HAP-1 (cell line): ENCODE data around the gene TMC6.
A peak's percentile ranks its signal among the peaks of the same experiment; 100 is the strongest.
"Not testable (repeated sequence)": the region's sequence is repeated elsewhere in the genome, so short reads cannot be mapped to it uniquely, and the experiment has no call there.

Source experiments
- DNase-seq, 2 experiments: peaks; one replicate each; pipeline ENCODE4 v3.0.0-alpha.2; 2016 to 2020; ENCODE audit warnings: low spot score in 2 of 2
- H3K27me3 ChIP-seq: fragments of 250-450 bp; sonication (Bioruptor Pico); 2 replicates; pipeline ENCODE4 v1.5.1; 2020; ENCODE audit warnings: low read depth, mild to moderate bottlenecking, moderate library complexity
- H3K36me3 ChIP-seq: fragments of 250-450 bp; sonication (Bioruptor Pico); replicated peaks from 2 replicates; pipeline ENCODE4 v1.5.1; 2020; ENCODE audit warnings: mild to moderate bottlenecking
- H3K4me1 ChIP-seq: fragments of 250-450 bp; sonication (Bioruptor Pico); 2 replicates; pipeline ENCODE4 v1.5.1; 2020; ENCODE audit warnings: mild to moderate bottlenecking
- H3K4me3 ChIP-seq: fragments of 250-450 bp; sonication (Bioruptor Pico); 2 replicates; pipeline ENCODE4 v1.5.1; 2020; ENCODE audit warnings: mild to moderate bottlenecking, moderate library complexity
- H3K9me3 ChIP-seq: fragments of 250-450 bp; sonication (Bioruptor Pico); 2 replicates; pipeline ENCODE4 v1.5.1; 2020; ENCODE audit warnings: mild to moderate bottlenecking, moderate library complexity
- in situ Hi-C: fragments of 300-500 bp; cut with MboI; formaldehyde crosslinking; loops from 3 replicates; pipeline ENCODE4 v1.14.3; 2020; ENCODE audit warnings: low sequenced_read_pairs, inconsistent platforms, mixed read lengths

The TMC6 gene

DNA sequence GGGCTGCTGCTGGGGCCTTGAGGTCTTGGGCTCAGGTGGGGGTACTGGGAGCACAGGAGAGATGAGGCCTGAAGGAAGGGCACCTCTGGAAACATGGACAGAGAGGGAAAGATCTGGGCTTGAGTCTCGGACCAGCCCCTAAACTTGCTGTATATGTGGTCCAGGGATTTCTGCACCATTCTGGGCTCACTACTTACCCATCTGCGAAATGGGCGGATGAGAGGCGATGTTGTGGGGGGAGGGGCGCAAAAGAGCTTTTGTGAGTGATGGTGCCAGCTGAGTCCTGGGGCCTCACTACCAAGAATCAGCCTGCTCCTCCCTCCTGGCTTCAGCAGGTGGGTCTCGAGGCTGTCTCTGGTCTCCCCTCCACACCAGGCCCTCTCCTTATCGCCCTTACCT is 17.9 kb upstream of the TMC6 start:
- Histone ChIP-seq H3K36me3 (no peaks in the 10 kb centered on the region), H3K4me1 (no peaks in the 10 kb centered on the region), H3K27me3 (no peaks in the 10 kb centered on the region), H3K4me3 (no peak overlapping the region), H3K9me3 (no peaks in the 10 kb centered on the region)
- DNase-seq = no peak
- in situ Hi-C loops = no loop called here

DNA sequence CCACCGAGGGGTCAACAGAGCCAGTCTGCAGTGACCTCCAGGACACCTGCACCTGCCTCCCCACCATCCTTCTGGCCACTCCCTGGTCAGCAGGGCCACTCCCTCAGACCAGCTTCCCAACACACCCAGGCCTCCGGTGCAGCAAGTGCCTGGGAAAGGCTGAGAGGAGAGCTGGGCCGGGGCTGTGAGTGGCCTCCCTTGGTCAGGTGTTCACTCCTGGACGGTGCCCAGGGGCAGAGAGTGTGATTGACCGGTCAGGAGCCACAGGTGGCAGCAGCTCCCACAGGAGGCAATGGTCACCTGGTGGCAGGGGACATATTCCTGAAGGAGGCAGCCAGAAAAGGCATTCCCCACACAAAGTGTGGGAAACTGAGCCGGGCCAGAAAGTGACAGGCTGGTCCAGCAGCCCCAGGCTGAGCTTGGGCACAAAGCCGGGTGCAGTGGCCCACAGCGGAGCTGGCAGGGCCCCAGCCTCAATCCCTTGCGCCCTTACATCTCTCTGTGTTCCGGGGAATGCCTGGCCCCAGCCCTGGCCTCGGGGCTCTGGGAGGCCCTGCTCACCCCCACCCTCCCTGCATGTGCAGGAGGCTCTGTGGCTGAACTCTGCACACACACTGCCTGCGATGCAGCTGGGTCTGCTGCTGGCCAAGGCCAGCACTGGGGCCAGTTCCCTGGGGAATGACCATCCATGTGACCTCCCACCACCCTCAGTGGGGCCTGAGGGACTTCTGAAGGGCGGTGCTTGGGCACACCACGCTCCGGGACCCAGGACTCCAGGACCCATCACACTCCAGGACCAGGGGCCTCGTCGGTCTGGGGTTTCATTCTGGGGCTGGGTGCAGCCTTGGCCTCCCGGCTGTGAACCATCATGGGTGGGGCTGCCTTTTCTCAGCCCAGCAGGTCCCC is 16.4 kb upstream of the TMC6 start:
- in situ Hi-C loops = no loop called here
- H3K36me3 ChIP-seq = no peaks in the 10 kb centered on the region
- DNase-seq = no peak
- H3K27me3 ChIP-seq = no peaks in the 10 kb centered on the region
- H3K4me1 ChIP-seq = peaks cover 5% of the 10 kb centered on the region
- H3K9me3 ChIP-seq = no peaks in the 10 kb centered on the region
- H3K4me3 ChIP-seq = no peak overlapping the region

DNA sequence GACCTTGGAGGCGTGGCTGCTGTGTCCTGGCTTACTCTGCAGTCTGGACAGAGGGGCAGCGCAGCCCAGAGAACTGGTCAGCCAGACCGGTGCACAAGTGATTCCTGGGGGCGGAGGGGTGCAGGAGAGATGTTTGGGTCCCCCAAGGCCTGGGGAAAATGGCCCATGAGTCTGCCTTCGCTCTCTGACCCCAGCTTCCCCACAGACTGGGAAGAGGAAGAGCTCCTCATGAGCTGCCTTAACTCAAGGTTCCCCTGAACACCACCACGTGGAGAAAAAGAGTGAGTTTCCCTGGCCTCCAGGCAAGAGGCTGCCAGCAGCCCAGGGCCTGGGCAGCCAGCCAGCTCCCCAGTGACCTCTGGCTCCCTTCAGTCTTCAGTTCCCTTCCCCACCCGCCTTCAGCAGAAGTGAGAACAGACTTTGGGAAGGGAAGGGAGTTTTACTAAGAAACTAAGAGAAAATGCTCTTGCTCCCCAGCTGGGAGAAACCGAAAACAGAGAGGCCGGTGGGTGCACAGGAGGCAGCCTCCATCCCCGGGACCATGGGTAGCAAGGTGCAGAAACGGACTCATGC is 15.7 kb upstream of the TMC6 start:
- peaks cover 6% of the 10 kb centered on the region for H3K4me1 ChIP-seq
- peak in 1 of 2 experiments; percentile 41 for DNase-seq
- in situ Hi-C loops = no loop called here

GRCh38 chr17:78143214-78144146 is 14.9 kb upstream of the TMC6 start:
- in situ Hi-C loops = no loop called here
- no peaks in the 10 kb centered on the region for H3K9me3 ChIP-seq
- H3K4me3 ChIP-seq = no peak overlapping the region
- H3K36me3 ChIP-seq = no peaks in the 10 kb centered on the region
- H3K27me3 ChIP-seq = no peaks in the 10 kb centered on the region
- no peak for DNase-seq
- peaks cover 6% of the 10 kb centered on the region for H3K4me1 ChIP-seq

More for the DNA sequence above, 15.7 kb upstream of the TMC6 start:
- Histone ChIP-seq H3K4me3 (no peak overlapping the region), H3K36me3 (no peaks in the 10 kb centered on the region), H3K27me3 (no peaks in the 10 kb centered on the region), H3K9me3 (no peaks in the 10 kb centered on the region)

- no peak overlapping the region for H3K4me3 ChIP-seq
- DNase-seq = no peak
- H3K9me3 ChIP-seq = no peaks in the 10 kb centered on the region
- no peaks in the 10 kb centered on the region for H3K27me3 ChIP-seq
- no peaks in the 10 kb centered on the region for H3K36me3 ChIP-seq
- H3K4me1 ChIP-seq = peaks cover 6% of the 10 kb centered on the region
- in situ Hi-C loops = no loop called here
Observed at GRCh38 chr17:78142119-78142861, 13.7 kb upstream of the TMC6 start.

- H3K4me1 ChIP-seq = peaks cover 6% of the 10 kb centered on the region
- in situ Hi-C loops = no loop called here
- no peaks in the 10 kb centered on the region for H3K36me3 ChIP-seq
- H3K27me3 ChIP-seq = no peaks in the 10 kb centered on the region
- no peak overlapping the region for H3K4me3 ChIP-seq
- no peaks in the 10 kb centered on the region for H3K9me3 ChIP-seq
- DNase-seq = no peak
Observed at GRCh38 chr17:78141437-78142118, 13.0 kb upstream of the TMC6 start.

DNA sequence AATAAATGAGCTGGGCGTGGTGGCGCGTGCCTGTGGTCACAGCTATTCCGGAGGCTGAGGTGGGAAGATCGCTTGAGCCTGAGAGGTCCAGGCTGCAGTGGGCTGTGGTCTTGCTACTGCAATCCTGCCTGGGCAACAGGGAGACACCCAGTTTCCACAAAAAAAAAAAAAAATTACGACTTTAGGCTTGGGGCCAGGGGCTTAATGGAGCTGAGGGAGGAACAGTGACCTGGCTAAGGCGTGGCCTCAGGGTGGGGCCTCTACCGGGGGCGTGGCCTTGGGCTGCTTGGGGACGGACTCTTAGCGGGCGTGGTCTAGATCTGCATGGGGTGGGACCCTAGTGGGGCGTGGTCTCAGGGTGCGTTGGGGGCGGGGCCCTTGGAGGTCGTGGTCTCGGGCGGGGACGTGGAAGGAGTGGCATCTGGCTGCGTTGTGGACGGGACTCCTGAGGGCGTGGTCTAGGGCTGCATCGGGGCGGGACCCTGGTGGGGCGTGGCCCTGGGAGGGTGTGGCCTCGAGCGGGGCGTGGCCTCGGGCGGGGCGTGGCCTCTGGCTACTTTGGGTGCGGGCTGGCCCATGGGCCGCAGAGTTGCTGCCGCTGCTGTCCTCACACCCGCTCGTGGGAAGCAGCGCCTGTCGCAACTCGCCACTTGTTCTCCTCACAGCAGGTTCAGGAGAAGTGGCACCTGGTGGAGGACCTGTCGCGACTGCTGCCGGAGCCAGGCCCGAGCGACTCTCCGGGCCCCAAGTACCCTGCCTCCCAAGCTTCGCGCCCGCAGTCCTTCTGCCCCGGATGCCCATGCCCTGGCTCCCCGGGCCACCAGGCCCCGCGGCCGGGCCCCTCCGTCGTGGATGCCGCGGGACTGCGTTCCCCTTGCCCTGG is 11.9 kb upstream of the TMC6 start:
- peaks cover 6% of the 10 kb centered on the region for H3K4me1 ChIP-seq
- DNase-seq = peak; percentile 94 to 100

DNA sequence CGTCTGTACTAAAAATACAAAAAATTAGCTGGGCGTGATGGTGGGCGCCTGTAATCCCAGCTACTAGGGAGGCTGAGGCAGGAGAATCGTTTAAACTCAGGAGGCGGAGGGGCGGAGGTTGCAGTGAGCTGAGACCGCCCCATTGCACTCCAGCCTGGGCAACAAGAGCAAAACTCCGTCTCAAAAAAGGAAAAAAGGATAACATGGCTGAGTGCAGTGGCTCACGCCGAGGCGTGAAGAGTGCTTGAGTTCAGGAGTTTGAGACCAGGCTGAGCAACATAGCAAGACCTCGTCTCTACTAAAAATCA is 11.3 kb upstream of the TMC6 start:
- H3K9me3 ChIP-seq, H3K4me1 ChIP-seq, DNase-seq, in situ Hi-C loops, H3K4me3 ChIP-seq, H3K36me3 ChIP-seq, H3K27me3 ChIP-seq: not testable (repeated sequence)

More for the DNA sequence above, 11.9 kb upstream of the TMC6 start:
- Histone ChIP-seq H3K9me3 (no peaks in the 10 kb centered on the region), H3K36me3 (no peaks in the 10 kb centered on the region), H3K4me3 (no peak overlapping the region), H3K27me3 (no peaks in the 10 kb centered on the region)
- in situ Hi-C loops = no loop called here

DNA sequence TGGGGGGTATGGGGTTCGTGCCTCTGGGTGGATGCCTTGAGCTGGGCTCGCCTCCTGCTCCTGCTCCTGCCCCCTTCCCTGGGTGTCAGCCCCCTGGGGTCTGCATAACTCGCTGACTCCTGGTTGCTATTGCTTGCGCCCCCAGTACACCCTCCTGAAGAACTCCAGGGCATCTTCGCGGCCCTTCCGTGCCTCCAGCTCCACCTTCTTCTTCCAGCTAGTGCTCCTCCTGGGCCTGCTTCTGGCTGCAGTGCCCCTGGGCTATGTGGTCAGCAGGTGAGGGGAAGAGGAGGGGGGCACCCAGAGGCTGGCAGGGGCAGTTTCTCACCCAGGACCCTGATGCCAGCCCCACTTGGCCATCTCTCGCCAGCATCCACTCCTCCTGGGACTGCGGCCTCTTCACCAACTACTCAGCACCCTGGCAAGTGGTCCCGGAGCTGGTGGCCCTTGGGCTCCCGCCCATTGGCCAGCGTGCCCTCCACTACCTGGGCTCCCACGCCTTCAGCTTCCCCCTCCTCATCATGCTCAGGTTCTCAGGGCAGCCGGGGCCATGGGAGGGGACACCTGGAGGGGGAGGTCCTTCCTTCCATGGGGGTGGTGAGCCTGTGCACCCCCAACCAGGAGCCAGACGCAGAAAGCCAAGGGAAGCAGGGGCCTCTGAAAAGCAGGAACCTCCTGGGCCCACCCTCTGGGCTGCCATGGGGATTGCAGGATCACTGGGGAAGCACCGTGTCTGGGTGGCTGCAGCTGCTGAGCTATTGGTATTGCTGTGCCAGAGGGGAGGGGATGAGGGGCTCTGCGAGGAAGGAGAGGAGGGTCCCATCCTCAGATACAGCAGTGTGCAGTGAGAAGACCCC is 9.9 kb upstream of the TMC6 start:
- Histone ChIP-seq H3K4me1 (peaks cover 6% of the 10 kb centered on the region), H3K27me3 (no peaks in the 10 kb centered on the region), H3K9me3 (no peaks in the 10 kb centered on the region), H3K4me3 (no peak overlapping the region), H3K36me3 (no peaks in the 10 kb centered on the region)
- in situ Hi-C loops = no loop called here
- DNase-seq = no peak

- Histone ChIP-seq H3K4me3 (no peak overlapping the region), H3K9me3 (no peaks in the 10 kb centered on the region), H3K36me3 (no peaks in the 10 kb centered on the region), H3K27me3 (no peaks in the 10 kb centered on the region), H3K4me1 (peaks cover 6% of the 10 kb centered on the region)
- peak in 1 of 2 experiments; percentile 39 for DNase-seq
- in situ Hi-C loops = no loop called here
Observed at GRCh38 chr17:78137392-78138203, 9.0 kb upstream of the TMC6 start.

DNA sequence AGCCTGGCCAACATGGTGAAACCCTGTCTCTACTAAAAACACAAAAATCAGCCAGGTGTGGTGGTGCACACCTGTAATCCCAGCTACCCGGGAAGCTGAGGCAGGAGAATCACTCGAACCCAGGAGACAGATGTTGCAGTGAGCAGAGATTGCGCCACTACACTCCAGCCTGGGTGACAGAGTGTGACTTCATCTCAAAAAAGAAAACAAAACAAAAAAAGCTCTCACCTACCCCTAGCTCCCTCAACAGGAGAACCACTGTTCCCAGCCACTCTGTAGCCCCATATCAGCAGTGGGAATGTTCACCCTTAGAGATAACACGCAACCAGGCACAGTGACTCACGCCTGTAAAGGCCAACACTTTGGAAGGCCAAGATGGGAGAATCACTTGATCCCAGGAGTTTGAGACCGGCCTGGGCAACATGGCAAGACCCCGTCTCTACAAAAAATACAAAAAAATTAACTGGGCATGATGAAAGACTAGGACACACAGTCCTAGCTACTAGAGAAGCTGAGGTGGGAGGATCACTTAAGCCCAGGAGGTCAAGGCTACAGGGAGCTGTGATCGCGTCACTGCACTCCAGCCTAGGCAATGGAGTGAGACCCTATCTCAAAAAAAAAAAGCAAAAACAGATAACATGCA is 7.4 kb upstream of the TMC6 start:
- peaks cover 6% of the 10 kb centered on the region for H3K4me1 ChIP-seq
- H3K27me3 ChIP-seq = peaks cover 3% of the 10 kb centered on the region
- H3K9me3 ChIP-seq = no peaks in the 10 kb centered on the region
- no peak for DNase-seq
- in situ Hi-C loops = no loop called here
- no peak overlapping the region for H3K4me3 ChIP-seq
- H3K36me3 ChIP-seq = no peaks in the 10 kb centered on the region
